Measurements from ENCODE around the gene SH2B3. TPM values are rescaled to one million over a fixed set of nuclear protein-coding genes. Genes with fewer than 3 reads are reported as not detected.

SH2B3 gene
- total RNA-seq, 1 experiment from 2014 or later: 39.6 TPM

DNA sequence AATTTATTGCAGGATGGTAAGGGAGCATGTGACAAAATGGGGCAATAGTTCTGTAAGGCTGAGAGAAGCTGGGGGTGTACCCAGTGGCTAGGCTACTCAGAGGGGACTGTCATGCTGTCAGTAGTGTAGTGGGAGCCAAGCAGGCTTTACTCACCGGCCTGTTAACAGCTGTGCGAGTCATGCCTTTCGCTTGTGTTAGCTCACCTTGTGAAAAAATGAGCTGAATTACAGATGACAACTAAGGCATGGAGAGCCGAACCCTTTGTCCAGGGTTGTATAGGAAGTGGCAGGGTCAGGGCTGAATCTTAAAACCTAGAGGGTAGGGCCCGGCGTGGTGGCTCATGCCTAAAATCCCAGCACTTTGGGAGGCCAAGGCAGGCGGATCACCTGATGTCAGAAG, 37.9 kb downstream of the SH2B3 start:
- H3K27me3 ChIP-seq (ENCODE audit: control insufficient read depth, insufficient read depth, low read length): no peaks in the 10 kb centered on the region
- H3K36me3 ChIP-seq (ENCODE audit: control insufficient read depth, insufficient read depth, low read length): no peaks in the 10 kb centered on the region
- ATAC-seq: 0 out of 2 replicates have a peak, but pooled peaks have one; percentile 9
- TF ChIP-seq TCF7L2 (IDR thresholded peaks at IDR 0.05; ENCODE audit: low read depth, low read length) (no peak), SIN3A (IDR thresholded peaks at IDR 0.05; ENCODE audit: borderline replicate concordance, insufficient read depth, low read depth, low read length) (no peak), POLR2AphosphoS5 (IDR thresholded peaks at IDR 0.05; ENCODE audit: low read depth, low read length) (no peak)
- TF ChIP-seq, protein P1, sequence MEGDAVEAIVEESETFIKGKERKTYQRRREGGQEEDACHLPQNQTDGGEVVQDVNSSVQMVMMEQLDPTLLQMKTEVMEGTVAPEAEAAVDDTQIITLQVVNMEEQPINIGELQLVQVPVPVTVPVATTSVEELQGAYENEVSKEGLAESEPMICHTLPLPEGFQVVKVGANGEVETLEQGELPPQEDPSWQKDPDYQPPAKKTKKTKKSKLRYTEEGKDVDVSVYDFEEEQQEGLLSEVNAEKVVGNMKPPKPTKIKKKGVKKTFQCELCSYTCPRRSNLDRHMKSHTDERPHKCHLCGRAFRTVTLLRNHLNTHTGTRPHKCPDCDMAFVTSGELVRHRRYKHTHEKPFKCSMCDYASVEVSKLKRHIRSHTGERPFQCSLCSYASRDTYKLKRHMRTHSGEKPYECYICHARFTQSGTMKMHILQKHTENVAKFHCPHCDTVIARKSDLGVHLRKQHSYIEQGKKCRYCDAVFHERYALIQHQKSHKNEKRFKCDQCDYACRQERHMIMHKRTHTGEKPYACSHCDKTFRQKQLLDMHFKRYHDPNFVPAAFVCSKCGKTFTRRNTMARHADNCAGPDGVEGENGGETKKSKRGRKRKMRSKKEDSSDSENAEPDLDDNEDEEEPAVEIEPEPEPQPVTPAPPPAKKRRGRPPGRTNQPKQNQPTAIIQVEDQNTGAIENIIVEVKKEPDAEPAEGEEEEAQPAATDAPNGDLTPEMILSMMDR (IDR thresholded peaks at IDR 0.05): no peak
- TF ChIP-seq, protein P2, sequence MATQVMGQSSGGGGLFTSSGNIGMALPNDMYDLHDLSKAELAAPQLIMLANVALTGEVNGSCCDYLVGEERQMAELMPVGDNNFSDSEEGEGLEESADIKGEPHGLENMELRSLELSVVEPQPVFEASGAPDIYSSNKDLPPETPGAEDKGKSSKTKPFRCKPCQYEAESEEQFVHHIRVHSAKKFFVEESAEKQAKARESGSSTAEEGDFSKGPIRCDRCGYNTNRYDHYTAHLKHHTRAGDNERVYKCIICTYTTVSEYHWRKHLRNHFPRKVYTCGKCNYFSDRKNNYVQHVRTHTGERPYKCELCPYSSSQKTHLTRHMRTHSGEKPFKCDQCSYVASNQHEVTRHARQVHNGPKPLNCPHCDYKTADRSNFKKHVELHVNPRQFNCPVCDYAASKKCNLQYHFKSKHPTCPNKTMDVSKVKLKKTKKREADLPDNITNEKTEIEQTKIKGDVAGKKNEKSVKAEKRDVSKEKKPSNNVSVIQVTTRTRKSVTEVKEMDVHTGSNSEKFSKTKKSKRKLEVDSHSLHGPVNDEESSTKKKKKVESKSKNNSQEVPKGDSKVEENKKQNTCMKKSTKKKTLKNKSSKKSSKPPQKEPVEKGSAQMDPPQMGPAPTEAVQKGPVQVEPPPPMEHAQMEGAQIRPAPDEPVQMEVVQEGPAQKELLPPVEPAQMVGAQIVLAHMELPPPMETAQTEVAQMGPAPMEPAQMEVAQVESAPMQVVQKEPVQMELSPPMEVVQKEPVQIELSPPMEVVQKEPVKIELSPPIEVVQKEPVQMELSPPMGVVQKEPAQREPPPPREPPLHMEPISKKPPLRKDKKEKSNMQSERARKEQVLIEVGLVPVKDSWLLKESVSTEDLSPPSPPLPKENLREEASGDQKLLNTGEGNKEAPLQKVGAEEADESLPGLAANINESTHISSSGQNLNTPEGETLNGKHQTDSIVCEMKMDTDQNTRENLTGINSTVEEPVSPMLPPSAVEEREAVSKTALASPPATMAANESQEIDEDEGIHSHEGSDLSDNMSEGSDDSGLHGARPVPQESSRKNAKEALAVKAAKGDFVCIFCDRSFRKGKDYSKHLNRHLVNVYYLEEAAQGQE (IDR thresholded peaks at IDR 0.05; ENCODE audit: insufficient read depth in 1 of 2, low read depth in 2 of 2, low read length in 1 of 2): no peak
- BruUV-seq (replicated peaks): no TSS peak
- no peak for DNase-seq (ENCODE audit: low read depth, low spot score)
- H3K4me1 ChIP-seq (ENCODE audit: control insufficient read depth, insufficient read depth, low read length): peaks cover 62% of the 10 kb centered on the region
- POLR2A ChIA-PET: interaction anchor here (0.8 kb wide), 1 partner anchor 9 kb away, joined by 13 read pairs; no protein-coding TSS in a partner anchor
- CTCF ChIA-PET: interaction anchor here (2.1 kb wide), 1 partner anchor 46 kb away, joined by 5 read pairs; no protein-coding TSS in a partner anchor
- no peak overlapping the region for H3K4me3 ChIP-seq (ENCODE audit: low read depth in 2 of 2, low read length in 2 of 2)
- no peaks in the 10 kb centered on the region for H3K9me3 ChIP-seq (ENCODE audit: control insufficient read depth, insufficient read depth, low read depth, low read length)
- intact Hi-C loops (cut with micrococcal nuclease; ENCODE audit: unreplicated experiment) (no loop called here), in situ Hi-C loops (cut with HindIII; ENCODE audit: low pct_unique_long_range_greater_than_20kb, low sequenced_read_pairs) (no loop called here)
- peak overlapping the region; percentile 60 for H3K27ac ChIP-seq (ENCODE audit: low read length)

DNA sequence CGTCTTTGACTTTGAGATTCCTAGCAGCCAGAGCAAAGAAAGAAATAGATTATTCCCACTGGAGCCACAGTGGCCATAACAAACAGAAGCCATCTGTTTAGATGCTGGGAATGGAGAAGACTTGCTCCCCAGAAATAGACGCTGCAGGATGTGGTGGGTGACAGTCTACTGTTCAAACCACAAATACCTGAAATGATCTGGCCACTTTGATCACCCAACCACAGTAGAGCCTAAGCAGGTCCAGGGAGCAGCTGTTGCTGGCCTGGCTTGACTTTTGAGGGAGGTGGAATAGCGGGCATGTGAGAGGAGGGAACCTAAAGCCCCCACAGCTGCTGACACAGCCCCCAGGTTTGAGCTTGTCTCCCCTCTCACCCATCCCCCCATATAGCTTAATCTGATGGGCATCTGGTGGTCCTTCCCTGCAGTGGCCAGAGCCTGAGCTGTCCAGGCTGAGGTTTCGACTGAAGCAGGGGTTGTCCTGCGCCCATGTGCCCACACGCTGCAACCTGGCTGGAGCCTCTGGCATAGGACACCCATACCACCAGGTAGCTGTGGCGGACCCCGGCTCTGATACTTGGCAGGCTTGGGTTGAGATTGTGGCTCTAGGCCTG, 38.7 kb downstream of the SH2B3 start:
- no peaks in the 10 kb centered on the region for H3K9me3 ChIP-seq (ENCODE audit: control insufficient read depth, insufficient read depth, low read depth, low read length)
- no TSS peak for BruUV-seq (replicated peaks)
- TF ChIP-seq SIN3A (IDR thresholded peaks at IDR 0.05; ENCODE audit: borderline replicate concordance, insufficient read depth, low read depth, low read length): no peak
- TF ChIP-seq TCF7L2 (IDR thresholded peaks at IDR 0.05; ENCODE audit: low read depth, low read length): peak; percentile 53; the same call in 1 of the 2 replicates
- ATAC-seq (no peak), DNase-seq (ENCODE audit: low read depth, low spot score) (no peak)
- H3K36me3 ChIP-seq (ENCODE audit: control insufficient read depth, insufficient read depth, low read length): no peaks in the 10 kb centered on the region
- H3K4me1 ChIP-seq (ENCODE audit: control insufficient read depth, insufficient read depth, low read length): peaks cover 64% of the 10 kb centered on the region
- ChIA-PET CTCF (interaction anchor here (2.1 kb wide), 1 partner anchor 47 kb away, joined by 5 read pairs; no protein-coding TSS in a partner anchor), POLR2A (no interaction called here)
- peak overlapping the region; percentile 73; the same call in 1 of the 2 replicates for H3K27ac ChIP-seq (ENCODE audit: low read length)
- intact Hi-C loops (cut with micrococcal nuclease; ENCODE audit: unreplicated experiment) (no loop called here), in situ Hi-C loops (cut with HindIII; ENCODE audit: low pct_unique_long_range_greater_than_20kb, low sequenced_read_pairs) (no loop called here)
- H3K27me3 ChIP-seq (ENCODE audit: control insufficient read depth, insufficient read depth, low read length): no peaks in the 10 kb centered on the region
- no peak overlapping the region for H3K4me3 ChIP-seq (ENCODE audit: low read depth in 2 of 2, low read length in 2 of 2)

All from Panc1 (cell line).